ENCODE results near the gene TRIM38. TPM values are rescaled to one million over a fixed set of nuclear protein-coding genes. Genes with fewer than 3 reads are reported as not detected.
"Not testable (repeated sequence)": the region's sequence is repeated elsewhere in the genome, so short reads cannot be mapped to it uniquely, and the experiment has no call there.

TRIM38 gene
- polyA plus RNA-seq, 1 donor: 14.1 TPM

DNA sequence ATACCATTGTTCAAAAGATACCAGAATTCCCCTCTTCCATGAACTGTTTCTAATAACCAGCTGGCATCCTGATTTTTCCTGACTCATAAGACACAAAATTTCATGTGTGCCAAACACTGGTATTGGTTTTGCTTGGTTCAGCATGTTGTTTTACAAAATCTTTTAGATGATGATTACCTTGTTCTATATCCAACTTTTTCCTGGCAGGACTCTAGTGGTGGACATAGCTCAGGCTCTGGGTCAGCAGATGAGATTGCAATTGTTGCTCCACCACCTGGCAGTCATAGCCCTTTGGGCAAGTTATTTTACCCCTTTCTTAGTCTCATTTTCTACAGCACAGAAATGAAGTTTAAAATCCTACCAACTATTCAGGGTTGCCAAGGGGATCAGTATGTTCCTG, 6.2 kb downstream of the TRIM38 start:
- no peak for DNase-seq

DNA sequence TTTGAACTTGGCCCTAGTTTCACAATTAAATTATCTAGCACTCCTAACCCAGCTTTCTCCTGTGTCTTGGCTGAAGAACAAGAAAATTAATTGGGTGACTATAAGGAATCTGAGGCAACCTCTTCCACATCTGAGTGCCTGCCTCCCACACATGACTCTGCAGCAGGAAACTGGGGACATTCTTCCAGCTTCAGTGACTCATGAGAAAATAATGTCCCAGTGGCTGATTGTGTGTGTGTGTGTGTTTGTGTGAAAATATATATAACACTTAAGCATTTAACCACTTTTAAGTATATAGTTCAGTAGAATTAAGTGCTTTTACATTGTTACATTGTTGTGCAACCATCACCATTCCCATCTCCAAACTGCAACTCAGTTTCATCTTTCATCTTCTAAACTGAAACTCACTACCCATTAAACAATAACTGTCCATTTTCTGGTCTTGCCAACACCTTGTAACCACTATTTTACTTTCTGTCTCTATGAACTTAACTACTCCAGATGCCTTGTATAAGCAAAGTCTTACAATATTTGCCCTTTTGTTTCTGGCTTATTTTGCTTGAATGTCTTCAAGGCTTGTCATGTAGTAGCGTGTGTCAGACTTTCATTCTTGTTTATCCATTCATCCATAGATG, 8.7 kb downstream of the TRIM38 start:
- DNase-seq: peak; percentile 62

DNA sequence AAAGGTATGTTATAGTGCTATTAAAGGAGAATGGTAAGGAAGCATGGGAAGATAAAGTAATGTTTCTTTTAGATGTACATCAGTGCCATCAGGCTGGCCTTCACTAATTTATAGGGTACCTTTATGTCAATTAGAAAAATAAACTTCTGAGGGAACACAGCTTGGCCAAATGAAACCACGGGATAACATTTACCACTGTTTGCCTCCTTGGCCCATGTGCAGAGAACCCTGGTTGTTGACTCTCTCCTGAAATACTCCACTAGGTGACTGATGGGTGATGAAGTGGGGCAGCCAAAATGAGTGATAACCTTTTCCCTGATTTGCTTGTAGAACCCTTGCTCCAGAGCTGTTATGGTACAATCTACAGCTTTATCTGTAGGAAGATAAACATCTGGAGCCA, 9.5 kb downstream of the TRIM38 start:
- DNase-seq: no peak

DNA sequence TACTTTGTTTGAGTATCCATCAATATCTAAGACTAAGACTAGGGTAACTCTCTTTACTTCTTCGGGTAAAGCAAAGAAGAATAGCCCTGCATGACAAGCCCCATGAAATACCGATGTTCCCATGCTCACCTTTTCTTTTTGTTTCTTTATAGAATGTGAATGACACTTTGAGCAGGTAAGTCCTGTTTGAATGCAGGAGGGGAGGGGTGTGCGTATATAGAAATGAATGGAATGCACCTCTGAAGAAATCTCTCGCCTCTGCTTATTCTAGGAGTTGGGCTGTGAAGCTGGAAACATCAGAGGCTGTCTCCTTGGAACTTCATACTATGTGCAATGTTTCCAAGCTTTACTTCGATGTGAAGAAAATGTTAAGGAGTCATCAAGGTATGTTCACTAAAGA, 10.3 kb downstream of the TRIM38 start:
- DNase-seq: no peak

DNA sequence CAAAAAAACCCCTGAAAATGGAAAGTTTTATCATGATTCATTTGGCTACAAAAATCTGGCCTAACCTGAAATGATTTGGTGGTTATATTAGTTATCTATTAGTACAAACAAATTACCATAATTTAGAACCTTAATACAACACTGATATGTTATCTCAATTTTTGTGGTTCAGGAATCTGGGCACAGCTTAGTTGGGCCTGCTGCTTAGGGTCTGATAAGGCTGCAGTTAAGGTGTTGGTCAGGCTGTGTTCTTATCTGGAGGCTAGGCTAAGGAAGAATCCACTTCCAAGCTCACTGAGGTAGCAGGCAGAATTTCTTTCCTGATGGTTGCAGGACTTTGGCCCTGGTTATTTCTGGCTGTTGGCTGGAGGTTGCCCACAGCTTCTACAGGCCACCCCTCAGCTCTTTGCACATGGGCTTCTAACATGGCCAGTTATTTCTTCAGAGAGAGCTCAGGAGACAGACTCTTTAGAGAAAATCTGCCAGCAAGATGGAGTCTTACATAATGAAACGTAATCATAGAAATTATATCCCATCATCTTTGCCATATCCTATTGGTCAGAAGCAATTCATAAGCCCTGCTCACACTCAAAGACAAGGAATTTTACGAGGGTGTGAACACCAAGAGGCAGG, 11.4 kb downstream of the TRIM38 start:
- DNase-seq: no peak

DNA sequence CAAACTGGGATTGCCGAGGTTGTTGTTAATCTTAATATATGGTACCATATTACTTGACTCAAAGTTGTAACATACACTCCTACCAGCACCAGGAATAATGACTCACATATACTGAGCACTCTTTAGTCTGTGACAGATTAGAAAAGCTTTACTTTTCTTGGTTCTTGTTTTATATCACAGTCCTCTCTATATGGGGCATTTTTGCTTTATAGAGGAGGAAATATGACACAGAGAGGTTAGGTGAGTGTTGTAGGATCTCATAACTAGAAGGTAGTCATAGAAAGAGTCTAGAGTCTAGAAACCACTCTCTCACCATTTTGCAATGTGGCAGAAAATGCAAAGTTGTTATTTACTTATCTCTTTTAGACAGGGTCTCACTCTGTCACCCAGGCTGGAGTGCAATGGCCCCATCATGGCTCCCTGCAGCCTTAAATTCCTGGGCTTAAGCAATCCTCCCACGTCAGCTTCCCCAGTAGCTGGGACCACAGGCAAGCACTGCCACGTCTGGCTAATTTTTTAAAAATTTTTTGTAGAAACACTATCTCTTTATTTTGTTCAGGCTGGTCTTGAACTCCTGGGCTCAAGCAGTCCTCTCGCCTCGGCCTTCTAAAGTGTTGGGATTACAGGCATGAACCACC, 13.4 kb downstream of the TRIM38 start:
- DNase-seq: no peak

DNA sequence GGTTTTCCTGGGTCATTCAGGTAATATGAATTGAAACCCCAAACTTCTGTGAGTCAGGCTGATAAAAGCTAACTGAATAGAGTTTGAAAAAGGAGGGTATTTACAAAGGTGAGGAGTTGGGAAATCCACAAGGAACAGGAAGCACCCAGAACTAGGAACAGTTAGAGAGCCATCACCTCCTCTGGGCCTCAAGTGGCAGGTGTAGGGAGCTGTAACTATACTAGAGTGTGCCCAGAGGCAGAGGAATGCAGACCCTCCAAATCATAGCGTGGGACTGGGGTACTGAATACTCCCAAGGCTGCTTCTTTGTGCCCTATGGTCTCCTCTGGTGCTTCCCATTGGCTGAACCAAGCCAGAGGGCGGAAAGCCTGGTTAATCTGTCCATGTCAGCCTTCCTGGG, 18.3 kb downstream of the TRIM38 start:
- DNase-seq: no peak

DNA sequence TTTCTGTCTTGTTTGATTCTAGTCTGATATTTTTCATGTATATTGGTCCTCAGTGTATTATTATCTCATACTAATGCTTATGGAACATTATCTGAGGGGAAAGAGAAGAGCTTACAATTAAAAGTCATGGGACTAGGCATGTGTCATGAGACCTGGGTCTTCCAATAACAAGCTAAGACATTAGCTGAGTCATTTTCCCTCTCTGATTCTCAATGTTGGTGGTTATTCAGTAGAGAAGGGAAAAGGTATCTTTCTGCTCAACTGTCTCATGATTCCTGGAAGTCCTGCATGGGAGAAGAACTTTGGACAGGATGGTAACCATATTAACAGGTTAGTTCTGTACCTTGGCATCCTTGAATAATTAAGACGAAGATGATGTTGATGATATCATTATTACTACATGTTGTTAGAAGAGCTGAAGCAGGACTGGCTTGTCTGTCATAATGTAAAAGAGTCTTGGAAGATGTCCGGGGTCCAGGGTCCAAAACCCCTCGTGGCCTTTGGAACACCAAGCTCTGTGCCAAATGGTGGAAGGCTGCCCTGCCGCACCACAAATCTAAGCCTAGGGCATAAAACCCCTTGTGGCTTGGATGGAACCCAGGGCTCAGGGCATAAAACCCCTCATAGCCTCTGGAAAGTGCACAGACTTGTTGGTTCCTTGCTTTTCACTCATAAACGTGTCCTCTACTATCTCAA, 19.1 kb downstream of the TRIM38 start:
- no peak for DNase-seq

DNA sequence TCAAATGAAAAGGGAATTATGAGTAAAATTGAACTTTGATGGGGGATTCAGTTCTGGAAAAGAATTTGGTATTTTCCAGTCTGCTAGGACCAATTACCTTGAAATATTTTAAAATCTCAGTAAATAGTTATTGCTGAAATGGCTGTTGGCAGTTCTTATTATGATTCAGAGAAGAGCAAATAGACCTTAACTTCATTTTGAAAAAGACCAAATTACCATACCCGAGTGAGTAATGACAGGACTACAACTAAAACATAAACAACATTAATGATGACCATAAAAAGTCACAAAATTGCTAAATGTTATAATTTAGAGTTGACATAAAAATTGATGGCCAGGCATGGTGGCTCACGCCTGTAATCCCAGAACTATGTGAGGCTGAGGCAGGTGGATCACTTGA, 21.7 kb downstream of the TRIM38 start:
- DNase-seq: no peak

DNA sequence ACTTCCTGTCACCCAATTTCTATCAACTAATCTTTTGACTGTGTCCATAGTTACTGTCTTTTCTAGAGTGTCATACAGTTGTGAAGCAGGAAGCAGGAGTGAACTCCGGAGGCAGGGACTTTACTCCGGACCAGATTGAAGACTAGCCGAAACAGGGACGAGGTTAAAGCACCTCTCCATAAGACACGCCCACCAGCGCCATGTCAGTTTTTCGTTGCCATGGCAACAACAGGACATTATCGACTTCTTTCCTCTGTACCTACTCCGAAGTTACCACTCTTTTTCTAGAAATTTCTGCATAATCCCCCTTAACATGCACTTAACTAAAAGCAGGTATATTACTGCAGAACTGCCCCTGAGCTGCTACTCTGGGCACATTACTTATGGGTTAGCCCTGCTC, 25.2 kb downstream of the TRIM38 start:
- DNase-seq: no peak

DNA sequence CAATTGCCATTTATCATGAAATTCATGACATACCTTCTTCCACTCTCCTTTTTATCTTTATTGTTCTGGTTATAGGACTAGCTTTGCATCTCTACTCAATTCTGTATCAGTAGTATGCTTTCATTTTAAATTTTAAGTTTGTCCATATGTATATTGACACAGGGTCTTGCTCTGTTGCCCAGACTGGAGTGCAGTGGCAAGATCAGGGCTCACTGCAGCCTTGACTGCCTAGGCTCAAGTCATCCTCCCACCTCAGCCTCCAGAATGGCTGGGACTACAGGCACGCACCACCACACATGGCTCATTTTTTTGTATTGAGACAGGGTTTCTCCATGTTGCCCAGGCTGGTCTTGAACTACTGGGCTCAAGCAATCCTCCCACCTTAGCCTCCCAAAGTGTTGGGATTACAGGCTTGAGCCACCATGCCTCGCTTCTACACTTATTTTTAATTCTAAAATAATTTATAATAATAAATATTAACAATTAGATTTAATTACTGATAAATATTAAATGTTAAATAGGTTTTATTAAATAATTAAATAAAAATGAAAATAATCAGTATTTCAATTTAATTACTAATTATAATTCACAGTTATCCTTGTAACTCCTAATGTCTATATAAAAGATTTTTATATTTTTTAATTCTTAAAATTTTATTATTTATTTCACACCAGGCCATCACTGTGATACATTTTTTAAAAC, 27.7 kb downstream of the TRIM38 start:
- DNase-seq: no peak

DNA sequence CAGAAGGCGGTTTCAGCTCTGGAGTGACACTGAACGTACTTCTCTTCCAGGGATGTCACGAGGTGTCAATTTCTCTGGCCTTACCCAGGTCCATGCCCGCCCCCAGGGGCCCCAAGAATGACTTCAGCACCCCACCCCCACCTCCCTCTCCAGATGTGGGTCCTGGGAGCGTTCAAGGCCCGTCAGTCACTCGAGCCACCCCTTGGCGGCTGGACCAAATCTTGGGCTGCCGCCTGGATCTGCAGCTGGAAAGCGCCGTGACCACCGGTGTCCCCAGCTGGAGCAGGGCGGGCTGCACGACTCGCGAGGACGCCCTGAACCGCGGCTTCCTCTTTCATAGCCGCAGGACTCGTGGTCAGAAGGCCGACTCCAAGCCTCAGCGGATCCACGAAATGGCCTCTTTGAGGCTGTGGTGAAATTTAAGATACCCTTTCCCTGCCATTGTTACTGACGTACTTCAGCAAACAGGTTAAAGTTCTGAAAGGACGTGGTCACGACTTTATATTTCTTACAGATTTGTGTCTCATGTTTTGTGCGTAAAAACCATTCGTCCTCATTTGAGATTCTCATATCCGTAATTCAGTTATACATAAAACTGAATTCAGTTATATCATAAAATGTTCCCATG, 29.3 kb downstream of the TRIM38 start:
- DNase-seq: peak; percentile 78

DNA sequence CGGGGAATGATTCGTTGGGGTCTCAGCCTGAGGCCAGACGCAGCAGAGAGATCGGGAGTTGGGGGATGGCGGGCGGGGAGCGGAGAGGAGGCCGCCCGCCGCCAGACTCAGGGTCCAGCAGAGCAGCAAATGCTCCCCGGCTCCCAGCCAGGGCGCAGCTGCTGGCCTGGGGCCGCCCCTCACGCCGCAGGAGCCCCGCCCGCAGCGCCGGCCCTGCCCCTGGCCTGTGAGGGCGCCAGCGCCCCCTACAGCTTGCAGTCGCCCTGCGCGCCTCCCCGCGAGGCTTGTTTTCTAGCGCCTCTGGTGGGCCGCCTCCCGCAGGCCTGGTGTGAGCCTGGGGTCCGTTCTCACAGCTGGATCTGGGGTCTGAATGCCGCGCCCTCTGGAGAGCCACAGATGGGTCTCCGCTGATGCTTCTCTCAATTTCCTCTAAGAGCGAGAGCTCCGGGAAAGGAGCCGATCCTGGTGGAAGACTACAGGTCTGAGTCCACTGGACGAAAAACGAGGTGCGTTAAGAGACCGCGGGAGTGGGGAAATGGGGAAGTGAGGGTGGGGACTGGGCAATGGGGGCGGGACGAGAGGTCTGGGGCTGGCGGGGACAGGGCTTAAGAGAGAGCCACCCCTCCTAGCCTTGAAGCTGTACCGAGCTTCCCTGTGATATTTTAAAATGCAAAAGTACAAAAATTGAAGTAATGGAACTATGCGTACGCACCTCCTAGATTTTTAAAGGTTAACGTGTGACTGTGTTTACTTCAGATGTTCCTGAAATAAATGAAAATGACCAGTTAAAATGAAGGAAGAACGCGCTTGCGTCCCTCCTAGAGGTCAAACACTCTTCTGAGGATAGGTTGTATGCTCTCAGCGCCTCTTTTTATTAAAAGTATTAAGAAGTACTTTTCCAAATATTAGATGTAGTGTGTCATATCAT, 30.1 kb downstream of the TRIM38 start:
- peak; percentile 98 for DNase-seq

DNA sequence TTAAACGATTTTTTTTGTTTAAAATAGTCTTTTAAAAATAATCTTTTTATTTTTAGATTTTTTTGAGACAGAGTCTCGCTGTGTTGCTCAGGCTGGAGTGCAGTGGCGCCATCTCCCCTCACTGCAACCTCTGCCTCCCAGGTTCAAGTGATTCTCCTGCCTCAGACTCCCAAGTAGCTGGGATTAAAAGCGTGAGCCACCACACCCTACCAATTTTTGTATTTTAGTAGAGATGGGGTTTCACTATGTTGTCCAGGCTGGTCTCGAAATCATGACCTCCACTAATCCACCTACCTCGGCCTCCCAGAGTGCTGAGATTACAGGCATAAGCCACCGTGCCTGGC, 30.7 kb downstream of the TRIM38 start:
- not testable (repeated sequence) for DNase-seq

DNA sequence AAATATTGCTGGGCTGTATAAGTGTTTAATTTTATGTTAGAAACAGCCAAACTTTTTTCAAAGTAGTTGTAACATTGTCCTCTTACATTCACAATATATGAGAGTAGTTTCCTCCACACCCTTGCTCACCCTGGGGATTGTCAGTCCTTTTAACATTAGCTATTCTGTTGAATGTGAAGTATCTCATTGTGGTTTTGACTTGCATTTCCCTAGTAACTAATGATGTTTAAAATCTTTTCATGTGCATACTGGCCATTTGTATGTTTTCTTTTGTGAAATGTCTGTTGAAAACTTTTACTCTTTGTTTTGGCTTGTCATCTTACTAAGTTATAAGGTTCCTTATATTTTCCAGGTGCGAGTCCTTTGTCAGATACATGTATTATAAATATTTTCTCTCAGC, 32.9 kb downstream of the TRIM38 start:
- DNase-seq: no peak

DNA sequence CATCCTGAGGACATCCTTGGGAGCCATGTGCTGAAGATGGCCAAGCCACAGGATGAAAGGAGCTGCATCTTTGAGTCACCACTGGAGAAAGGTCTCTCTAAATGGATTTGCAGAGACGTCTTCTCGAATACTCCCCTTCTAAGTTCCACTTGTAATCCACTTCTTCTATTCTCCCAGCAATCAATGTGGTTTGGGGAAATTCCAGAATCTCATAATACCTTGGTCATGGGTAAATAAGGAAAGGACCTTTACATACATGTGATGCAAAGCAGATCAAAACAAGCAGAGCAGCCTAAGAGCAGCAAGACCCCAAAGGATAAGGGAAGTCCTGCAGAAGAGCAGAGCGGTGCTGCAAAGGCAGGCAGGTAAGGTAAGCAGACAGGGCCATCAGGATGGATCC, 35.3 kb downstream of the TRIM38 start:
- DNase-seq: no peak

DNA sequence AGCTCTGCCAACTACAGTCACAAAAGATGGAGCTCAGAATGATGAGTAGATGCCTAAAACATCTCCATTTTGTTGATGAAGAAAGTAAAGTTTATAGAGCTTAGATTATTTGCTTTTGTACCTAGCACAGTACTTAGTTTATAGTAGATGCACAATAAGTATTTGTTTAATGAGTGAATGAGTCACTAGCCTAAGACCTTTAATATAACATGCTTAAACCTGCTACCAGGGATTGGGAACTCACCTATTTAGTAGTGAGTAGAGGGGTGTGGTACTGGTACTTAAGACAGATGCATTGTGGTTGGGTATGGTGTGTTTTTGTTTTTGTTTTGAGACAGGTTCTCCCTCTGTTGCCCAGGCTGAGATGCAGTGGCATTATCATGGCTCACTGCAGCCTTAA, 35.8 kb downstream of the TRIM38 start:
- no peak for DNase-seq

DNA sequence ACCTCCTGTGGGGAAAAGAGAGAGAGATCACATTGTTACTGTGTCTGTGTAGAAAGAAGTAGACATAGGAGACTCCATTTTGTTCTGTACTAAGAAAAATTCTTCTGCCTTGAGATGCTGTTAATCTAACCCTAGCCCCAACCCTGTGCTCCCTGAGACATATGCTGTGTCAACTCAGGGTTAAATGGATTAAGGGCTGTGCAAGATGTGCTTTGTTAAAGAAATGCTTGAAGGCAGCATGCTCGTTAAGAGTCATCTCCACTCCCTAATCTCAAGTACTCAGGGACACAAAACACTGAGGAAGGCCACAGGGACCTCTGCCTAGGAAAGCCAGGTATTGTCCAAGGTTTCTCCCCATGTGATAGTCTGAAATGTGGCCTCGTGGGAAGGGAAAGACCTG, 36.6 kb downstream of the TRIM38 start:
- DNase-seq: not testable (repeated sequence)

DNA sequence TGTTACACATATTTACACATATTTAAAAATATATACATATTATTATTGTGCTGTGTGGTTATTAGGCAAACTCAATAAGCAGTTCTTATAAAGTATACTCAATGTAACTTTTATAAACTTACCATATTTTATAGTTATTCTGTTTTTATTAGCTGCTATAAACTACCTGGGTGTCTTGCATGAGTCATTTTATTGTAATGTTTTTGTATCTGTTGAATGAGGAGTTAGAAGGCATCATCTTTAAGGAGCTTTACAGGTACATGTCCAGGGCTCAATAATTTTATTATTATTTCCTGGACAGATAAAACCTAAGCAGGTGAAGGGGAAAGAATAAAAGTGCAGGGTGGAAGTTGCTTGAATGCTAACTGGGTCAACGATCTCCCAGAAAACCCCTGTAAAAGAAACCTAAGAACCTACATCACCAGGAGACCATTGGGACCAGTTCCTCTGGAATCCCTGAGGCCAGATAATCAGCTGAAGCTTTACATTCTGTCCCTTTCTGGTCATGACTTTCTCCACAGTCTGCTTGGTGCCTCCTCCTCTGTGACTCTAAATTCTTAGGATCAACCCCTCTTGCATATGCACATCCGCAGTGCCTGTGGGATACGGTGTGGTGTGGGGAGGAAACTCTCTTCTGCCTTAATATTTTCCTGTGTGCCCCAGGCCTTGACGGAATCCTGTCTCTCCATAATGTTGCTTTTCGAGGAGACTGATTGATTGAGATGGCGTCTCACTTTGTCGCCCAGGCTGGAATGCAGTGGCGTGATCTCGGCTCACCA, 38.0 kb downstream of the TRIM38 start:
- DNase-seq: no peak

DNA sequence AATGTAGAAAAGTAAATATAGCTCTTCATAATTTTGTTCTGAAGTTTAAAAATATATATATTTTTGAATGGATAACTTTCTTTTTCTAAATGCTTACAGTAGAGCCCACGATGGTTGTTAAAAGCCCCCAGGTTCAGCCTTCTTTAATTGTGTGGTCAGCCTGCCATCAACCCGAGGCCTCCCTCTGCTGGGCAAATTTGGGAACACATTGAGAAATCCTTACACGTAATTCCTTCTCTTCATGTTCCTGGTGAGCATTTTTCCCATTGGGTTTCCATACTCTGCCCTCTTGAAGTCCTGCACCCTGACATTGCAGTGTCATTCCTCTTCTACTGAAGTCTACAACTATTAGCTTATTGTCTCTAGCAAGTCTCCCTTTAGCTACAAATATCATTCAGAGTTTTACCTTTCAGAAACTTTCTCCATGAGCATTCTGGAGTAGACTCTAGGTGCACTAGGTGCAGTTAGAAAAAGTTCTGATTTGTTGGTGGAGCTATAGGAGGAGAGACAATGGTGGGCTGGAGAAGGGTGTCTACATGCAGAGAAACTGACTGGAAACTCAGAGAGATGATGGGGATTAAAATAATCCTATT, 40.6 kb downstream of the TRIM38 start:
- peak; percentile 72 for DNase-seq

All from left kidney (tissue), 2 donors.